Heart left ventricle (tissue), 13 donors: ENCODE measurements around the gene TPSB2.

ENCODE experiments used
- POLR2A ChIP-seq, 2 donors: fragments of 450-650 bp; IDR thresholded peaks; one replicate each; pipeline ENCODE4 v1.6.1; 2017; ENCODE audit warnings: antibody characterized with exemption in 2 of 2, mild to moderate bottlenecking in 2 of 2, moderate library complexity in 2 of 2
- TF ChIP-seq, protein P1 (sequence below), 12 donors: fragments of 200-600 bp; sonication (generic) in 4 of 12; IDR thresholded peaks; one replicate each; pipeline versions ENCODE4 v1.5.0 to v1.8.0; 2018 to 2022; ENCODE audit warnings: antibody characterized with exemption in 12 of 12, mild to moderate bottlenecking in 5 of 12
- donor health status: ischemic (EF 13 %, LVEDD 7.1; RV severe dilation, severe dysfunction).
- donor health status: DM: no; HTN: yes; CAD: no.
- donor health status: DM: no; HTN: no; CAD: no.
- donor health status: ischemic (EF 25% LVEDD 6.9; RV normal size, moderate dysfunction).
- donor health status: ischemic (EF 25% LVEDD 5.7; RV mildly dilated, moderate dysfunction).
- donor health status: ischemic (EF 35%, LVEDD 5.7; RV mildly dilated, moderate dysfunction).
- donor health status: nonischemic (EF 11% LVEDD 7.7; RV severe dilation, severe dysfunction).
- donor health status: DM: yes; HTN: yes; CAD: no.
- donor health status: PGD.
- donor health status: ischemic (EF 29% LVEDD 5.4; RV normal size, mild dysfunction).
- donor health status: nonischemic (EF 23%, LVEDD 6.1; RV moderate dilation, normal function).

DNA sequence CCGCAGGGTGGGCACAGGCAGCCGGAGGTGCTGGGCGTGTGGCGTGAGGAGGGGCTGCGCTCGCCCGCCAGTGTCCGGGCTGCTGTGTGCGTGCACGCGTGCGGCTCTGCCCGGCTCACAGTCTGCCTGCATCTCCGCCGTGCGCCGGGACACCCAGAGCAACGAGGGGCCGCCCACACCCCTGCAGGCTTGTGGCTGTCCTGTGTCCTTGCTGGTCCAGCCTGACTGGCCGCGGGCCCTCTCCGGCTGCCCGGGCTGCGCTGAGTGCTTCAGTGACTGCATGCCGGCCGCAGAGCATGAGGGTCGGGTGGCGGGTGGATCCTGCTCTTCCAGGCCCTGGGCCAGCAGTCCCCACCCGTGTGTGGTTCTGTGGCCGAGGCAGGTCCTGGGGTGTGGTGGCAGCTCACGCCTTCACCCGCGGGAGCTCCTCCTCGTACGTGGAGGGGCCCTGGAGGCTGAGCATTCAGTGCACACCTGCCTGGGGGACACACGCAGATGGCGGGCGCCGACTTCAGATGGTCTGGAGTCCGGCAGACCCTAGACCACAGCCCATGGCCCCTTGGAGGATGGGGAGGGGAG lies 17.3 kb downstream of the TPSB2 start:
- TF ChIP-seq POLR2A (IDR thresholded peaks at IDR 0.05): no peak
- TF ChIP-seq, protein P1, sequence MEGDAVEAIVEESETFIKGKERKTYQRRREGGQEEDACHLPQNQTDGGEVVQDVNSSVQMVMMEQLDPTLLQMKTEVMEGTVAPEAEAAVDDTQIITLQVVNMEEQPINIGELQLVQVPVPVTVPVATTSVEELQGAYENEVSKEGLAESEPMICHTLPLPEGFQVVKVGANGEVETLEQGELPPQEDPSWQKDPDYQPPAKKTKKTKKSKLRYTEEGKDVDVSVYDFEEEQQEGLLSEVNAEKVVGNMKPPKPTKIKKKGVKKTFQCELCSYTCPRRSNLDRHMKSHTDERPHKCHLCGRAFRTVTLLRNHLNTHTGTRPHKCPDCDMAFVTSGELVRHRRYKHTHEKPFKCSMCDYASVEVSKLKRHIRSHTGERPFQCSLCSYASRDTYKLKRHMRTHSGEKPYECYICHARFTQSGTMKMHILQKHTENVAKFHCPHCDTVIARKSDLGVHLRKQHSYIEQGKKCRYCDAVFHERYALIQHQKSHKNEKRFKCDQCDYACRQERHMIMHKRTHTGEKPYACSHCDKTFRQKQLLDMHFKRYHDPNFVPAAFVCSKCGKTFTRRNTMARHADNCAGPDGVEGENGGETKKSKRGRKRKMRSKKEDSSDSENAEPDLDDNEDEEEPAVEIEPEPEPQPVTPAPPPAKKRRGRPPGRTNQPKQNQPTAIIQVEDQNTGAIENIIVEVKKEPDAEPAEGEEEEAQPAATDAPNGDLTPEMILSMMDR (IDR thresholded peaks at IDR 0.05): no peak
